ENCODE results near the gene PCNT.
A peak's percentile ranks its signal among the peaks of the same experiment; 100 is the strongest.

The PCNT gene

DNA sequence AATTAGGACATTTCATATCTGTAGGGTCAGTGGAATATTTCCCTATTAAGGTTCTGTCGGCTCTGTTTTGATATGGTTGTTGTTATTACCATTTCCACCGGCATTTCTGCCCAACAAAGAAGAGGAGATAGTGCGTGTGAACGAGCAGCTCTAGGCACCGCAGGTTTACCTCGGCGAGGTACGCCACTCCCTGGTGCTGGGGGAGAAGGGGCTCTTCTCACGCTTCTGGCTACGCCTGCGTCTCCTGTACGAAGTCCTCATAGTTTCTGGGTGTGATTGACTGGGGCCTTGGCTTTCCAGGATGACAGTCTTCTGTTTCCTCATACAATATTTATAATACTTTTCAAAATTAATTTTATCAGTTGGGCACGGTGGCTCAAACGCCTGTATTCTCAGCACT, 80.3 kb downstream of the PCNT start:
- no peak overlapping the region for H2BK120ac ChIP-seq (ENCODE audit: low read depth, low read length)
- H3K18ac ChIP-seq (ENCODE audit: low read length) = no peak overlapping the region
- no peak overlapping the region for H2AK5ac ChIP-seq (ENCODE audit: low read depth, low read length)
- H3K27me3 ChIP-seq (ENCODE audit: control insufficient read depth in 3 of 3, insufficient read depth in 3 of 3, low read depth in 1 of 3, low read length in 3 of 3) = no peaks in the 10 kb centered on the region
- H3K9ac ChIP-seq (ENCODE audit: low read depth, low read length, poor library complexity) = no peak overlapping the region
- H2BK15ac ChIP-seq (ENCODE audit: low read length) = no peak overlapping the region
- no peaks in the 10 kb centered on the region for H3K79me1 ChIP-seq (ENCODE audit: low read depth, low read length)
- H3K4ac ChIP-seq (ENCODE audit: low read length) = no peak overlapping the region
- H3K14ac ChIP-seq (ENCODE audit: low read length) = no peak overlapping the region
- H3K9me3 ChIP-seq (replicated peaks in 1 of 2; ENCODE audit: control insufficient read depth in 2 of 2, insufficient read depth in 1 of 2, low read depth in 1 of 2, low read length in 2 of 2) = no peaks in the 10 kb centered on the region
- no peaks in the 10 kb centered on the region for H3K4me1 ChIP-seq (ENCODE audit: control insufficient read depth in 2 of 2, insufficient read depth in 1 of 2, low read depth in 1 of 2, low read length in 2 of 2)
- H3K36me3 ChIP-seq (replicated peaks in 1 of 2; ENCODE audit: control insufficient read depth in 2 of 2, insufficient read depth in 2 of 2, low read length in 2 of 2) = peaks cover 23 to 87% of the 10 kb centered on the region in 2 donors
- no peak overlapping the region for H4K91ac ChIP-seq (ENCODE audit: low read depth, low read length, poor library complexity)
- H2BK5ac ChIP-seq (ENCODE audit: low read length) = no peak overlapping the region
- H2AFZ ChIP-seq (ENCODE audit: low read length) = no peak overlapping the region
- no peak overlapping the region for H3K4me2 ChIP-seq (ENCODE audit: insufficient read depth, low read length, poor library complexity, severe bottlenecking)
- no CpG with 5 or more reads among the region's 14 CpGs for WGBS, 2 donors (ENCODE audit: extremely low coverage in 2 of 2, insufficient read length in 2 of 2, insufficient replicate concordance in 1 of 2)
- no peak overlapping the region for H3K23ac ChIP-seq (ENCODE audit: low read depth, low read length, poor library complexity)
- no peak overlapping the region for H3K4me3 ChIP-seq (ENCODE audit: low read length in 2 of 2)
- no peak overlapping the region for H2BK12ac ChIP-seq (ENCODE audit: low read length)
- no peak overlapping the region for H3K27ac ChIP-seq (replicated peaks; ENCODE audit: low read length)
- H4K8ac ChIP-seq (ENCODE audit: low read depth, low read length) = no peak overlapping the region
- DNase-seq (ENCODE audit: low spot score) = no peak

DNA sequence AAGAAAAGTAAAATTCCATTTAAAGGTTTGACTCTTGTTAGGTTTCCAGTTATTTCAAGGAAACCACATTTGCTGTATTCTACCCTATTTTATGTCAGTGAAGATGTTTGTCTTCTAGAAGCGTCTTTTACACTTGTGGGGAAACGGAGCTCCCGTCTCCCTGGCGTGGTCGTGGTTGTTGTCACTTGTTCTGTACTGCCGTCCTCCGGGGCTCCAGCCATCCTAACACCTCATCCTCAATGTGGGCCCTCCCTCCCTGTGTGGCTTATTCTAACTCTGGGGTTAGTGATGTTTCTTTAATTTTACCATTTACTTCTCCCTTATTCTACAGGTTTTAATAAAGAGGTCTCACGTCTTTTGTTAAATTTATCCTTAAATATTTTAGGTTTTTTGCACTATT, 82.0 kb downstream of the PCNT start:
- Histone ChIP-seq H3K23ac (ENCODE audit: low read depth, low read length, poor library complexity) (no peak overlapping the region), H2AK5ac (ENCODE audit: low read depth, low read length) (no peak overlapping the region), H2BK120ac (ENCODE audit: low read depth, low read length) (no peak overlapping the region), H3K4me2 (ENCODE audit: insufficient read depth, low read length, poor library complexity, severe bottlenecking) (no peak overlapping the region), H2BK5ac (ENCODE audit: low read length) (no peak overlapping the region), H3K9me3 (replicated peaks in 1 of 2; ENCODE audit: control insufficient read depth in 2 of 2, insufficient read depth in 1 of 2, low read depth in 1 of 2, low read length in 2 of 2) (no peaks in the 10 kb centered on the region), H3K4me3 (ENCODE audit: low read length in 2 of 2) (no peak overlapping the region), H3K79me1 (ENCODE audit: low read depth, low read length) (peaks cover 3% of the 10 kb centered on the region), H3K9ac (ENCODE audit: low read depth, low read length, poor library complexity) (no peak overlapping the region), H3K27me3 (ENCODE audit: control insufficient read depth in 3 of 3, insufficient read depth in 3 of 3, low read depth in 1 of 3, low read length in 3 of 3) (no peaks in the 10 kb centered on the region), H3K14ac (ENCODE audit: low read length) (no peak overlapping the region), H2AFZ (ENCODE audit: low read length) (no peak overlapping the region), H3K4me1 (ENCODE audit: control insufficient read depth in 2 of 2, insufficient read depth in 1 of 2, low read depth in 1 of 2, low read length in 2 of 2) (peaks cover 0 to 1% of the 10 kb centered on the region in 2 donors), H3K4ac (ENCODE audit: low read length) (no peak overlapping the region), H4K8ac (ENCODE audit: low read depth, low read length) (no peak overlapping the region), H4K91ac (ENCODE audit: low read depth, low read length, poor library complexity) (no peak overlapping the region), H3K36me3 (replicated peaks in 1 of 2; ENCODE audit: control insufficient read depth in 2 of 2, insufficient read depth in 2 of 2, low read length in 2 of 2) (peaks cover 20 to 88% of the 10 kb centered on the region in 2 donors), H3K18ac (ENCODE audit: low read length) (no peak overlapping the region), H2BK15ac (ENCODE audit: low read length) (no peak overlapping the region), H2BK12ac (ENCODE audit: low read length) (no peak overlapping the region), H3K27ac (replicated peaks; ENCODE audit: low read length) (no peak overlapping the region)
- no CpG with 5 or more reads among the region's 8 CpGs for WGBS, 2 donors (ENCODE audit: extremely low coverage in 2 of 2, insufficient read length in 2 of 2, insufficient replicate concordance in 1 of 2)
- no peak for DNase-seq (ENCODE audit: low spot score)

GRCh38 chr21:46409641-46410406, 85.9 kb downstream of the PCNT start:
- Histone ChIP-seq H3K18ac (ENCODE audit: low read length) (peak overlapping the region; percentile 38), H3K79me1 (ENCODE audit: low read depth, low read length) (peaks cover 7% of the 10 kb centered on the region), H3K9me3 (replicated peaks in 1 of 2; ENCODE audit: control insufficient read depth in 2 of 2, insufficient read depth in 1 of 2, low read depth in 1 of 2, low read length in 2 of 2) (no peaks in the 10 kb centered on the region), H3K4me2 (ENCODE audit: insufficient read depth, low read length, poor library complexity, severe bottlenecking) (no peak overlapping the region), H2AFZ (ENCODE audit: low read length) (no peak overlapping the region), H3K4me1 (ENCODE audit: control insufficient read depth in 2 of 2, insufficient read depth in 1 of 2, low read depth in 1 of 2, low read length in 2 of 2) (peaks cover 0 to 1% of the 10 kb centered on the region in 2 donors), H3K9ac (ENCODE audit: low read depth, low read length, poor library complexity) (no peak overlapping the region), H3K27ac (replicated peaks; ENCODE audit: low read length) (no peak overlapping the region), H4K91ac (ENCODE audit: low read depth, low read length, poor library complexity) (no peak overlapping the region), H4K8ac (ENCODE audit: low read depth, low read length) (no peak overlapping the region), H3K4me3 (ENCODE audit: low read length in 2 of 2) (no peak overlapping the region), H2AK5ac (ENCODE audit: low read depth, low read length) (no peak overlapping the region), H3K4ac (ENCODE audit: low read length) (no peak overlapping the region), H3K27me3 (ENCODE audit: control insufficient read depth in 3 of 3, insufficient read depth in 3 of 3, low read depth in 1 of 3, low read length in 3 of 3) (no peaks in the 10 kb centered on the region), H2BK120ac (ENCODE audit: low read depth, low read length) (no peak overlapping the region), H3K36me3 (replicated peaks in 1 of 2; ENCODE audit: control insufficient read depth in 2 of 2, insufficient read depth in 2 of 2, low read length in 2 of 2) (peaks cover 11 to 79% of the 10 kb centered on the region in 2 donors), H3K14ac (ENCODE audit: low read length) (no peak overlapping the region), H2BK12ac (ENCODE audit: low read length) (no peak overlapping the region), H2BK5ac (ENCODE audit: low read length) (no peak overlapping the region), H2BK15ac (ENCODE audit: low read length) (no peak overlapping the region), H3K23ac (ENCODE audit: low read depth, low read length, poor library complexity) (peak overlapping the region; percentile 89)
- WGBS, 2 donors (ENCODE audit: extremely low coverage in 2 of 2, insufficient read length in 2 of 2, insufficient replicate concordance in 1 of 2) = no CpG with 5 or more reads among the region's 32 CpGs
- no peak for DNase-seq (ENCODE audit: low spot score)

DNA sequence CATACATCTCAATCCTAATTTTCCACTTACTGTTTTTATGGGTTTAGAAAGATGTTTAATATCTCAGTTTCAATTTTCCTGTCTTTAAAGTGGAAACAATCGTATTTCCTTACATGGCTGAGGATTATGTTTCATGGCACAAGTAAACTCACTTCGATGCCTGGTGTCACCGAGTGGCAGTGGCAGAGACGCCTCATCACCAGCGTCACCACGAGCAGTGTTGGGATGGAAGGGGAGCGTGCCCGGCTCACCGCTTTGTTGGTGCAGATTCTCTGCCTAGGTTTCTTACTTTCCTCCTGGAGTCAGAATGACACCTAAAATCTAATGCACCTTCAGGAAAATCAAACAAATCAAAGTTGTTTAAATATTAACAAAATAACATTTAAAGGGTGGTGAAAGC, 86.6 kb downstream of the PCNT start:
- Histone ChIP-seq H2AK5ac (ENCODE audit: low read depth, low read length) (no peak overlapping the region), H3K9me3 (replicated peaks in 1 of 2; ENCODE audit: control insufficient read depth in 2 of 2, insufficient read depth in 1 of 2, low read depth in 1 of 2, low read length in 2 of 2) (no peaks in the 10 kb centered on the region), H3K79me1 (ENCODE audit: low read depth, low read length) (peaks cover 7% of the 10 kb centered on the region), H3K27ac (replicated peaks; ENCODE audit: low read length) (no peak overlapping the region), H3K27me3 (ENCODE audit: control insufficient read depth in 3 of 3, insufficient read depth in 3 of 3, low read depth in 1 of 3, low read length in 3 of 3) (no peaks in the 10 kb centered on the region), H3K9ac (ENCODE audit: low read depth, low read length, poor library complexity) (no peak overlapping the region), H3K4me2 (ENCODE audit: insufficient read depth, low read length, poor library complexity, severe bottlenecking) (no peak overlapping the region), H3K14ac (ENCODE audit: low read length) (no peak overlapping the region), H2BK15ac (ENCODE audit: low read length) (no peak overlapping the region), H3K18ac (ENCODE audit: low read length) (no peak overlapping the region), H3K4me3 (ENCODE audit: low read length in 2 of 2) (no peak overlapping the region), H3K23ac (ENCODE audit: low read depth, low read length, poor library complexity) (no peak overlapping the region), H2BK120ac (ENCODE audit: low read depth, low read length) (no peak overlapping the region), H3K4ac (ENCODE audit: low read length) (no peak overlapping the region), H4K8ac (ENCODE audit: low read depth, low read length) (no peak overlapping the region), H2BK12ac (ENCODE audit: low read length) (no peak overlapping the region), H2BK5ac (ENCODE audit: low read length) (no peak overlapping the region), H3K4me1 (ENCODE audit: control insufficient read depth in 2 of 2, insufficient read depth in 1 of 2, low read depth in 1 of 2, low read length in 2 of 2) (peaks cover 0 to 1% of the 10 kb centered on the region in 2 donors), H4K91ac (ENCODE audit: low read depth, low read length, poor library complexity) (no peak overlapping the region), H3K36me3 (replicated peaks in 1 of 2; ENCODE audit: control insufficient read depth in 2 of 2, insufficient read depth in 2 of 2, low read length in 2 of 2) (peaks cover 11 to 78% of the 10 kb centered on the region in 2 donors), H2AFZ (ENCODE audit: low read length) (no peak overlapping the region)
- no CpG with 5 or more reads among the region's 9 CpGs for WGBS, 2 donors (ENCODE audit: extremely low coverage in 2 of 2, insufficient read length in 2 of 2, insufficient replicate concordance in 1 of 2)
- DNase-seq (ENCODE audit: low spot score) = no peak
